ENCODE data around the gene WNT8A. TPM values are rescaled to one million over a fixed set of nuclear protein-coding genes. Genes with fewer than 3 reads are reported as not detected.

Gene WNT8A
- total RNA-seq, 3 donors from 2014 or later (not counting 1 experiment from before 2014, with no cell fraction given): not detected

DNA sequence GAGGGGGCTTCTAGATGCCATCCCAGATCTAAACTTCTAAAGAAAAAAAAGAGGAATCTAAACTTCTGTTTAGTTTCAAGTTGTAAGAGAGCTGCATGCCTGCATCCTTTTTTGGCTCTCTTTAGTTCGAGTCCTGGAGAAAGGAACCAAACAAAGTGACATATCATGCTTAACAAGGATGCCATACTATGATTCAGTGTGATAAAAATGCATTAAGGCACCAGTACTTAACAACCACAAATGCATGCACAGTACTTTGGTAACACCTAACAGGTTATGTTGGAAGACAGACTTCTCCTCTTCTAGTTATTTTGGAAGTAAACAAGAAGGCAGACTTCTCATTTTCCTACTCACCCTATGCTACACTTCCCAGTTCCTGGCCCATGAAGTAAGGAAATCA is 28.1 kb downstream of the WNT8A start:
- no peak overlapping the region for H3K27ac Mint-ChIP-seq
- 46% methylated on average over 1 of the region's 1 CpG for WGBS (ENCODE audit: insufficient coverage)
- H3K9me3 ChIP-seq (ENCODE audit: control insufficient read depth, insufficient read depth, low read length): no peaks in the 10 kb centered on the region
- no peaks in the 10 kb centered on the region for H3K36me3 Mint-ChIP-seq
- H3K27ac ChIP-seq (ENCODE audit: low read length): no peak overlapping the region
- H3K27me3 Mint-ChIP-seq (ENCODE audit: low read depth in 2 of 2): peaks cover 12 to 20% of the 10 kb centered on the region in 2 donors
- no peak overlapping the region for H3K4me3 Mint-ChIP-seq
- intact Hi-C loops (cut with micrococcal nuclease): no loop called here
- TF ChIP-seq, protein P1, sequence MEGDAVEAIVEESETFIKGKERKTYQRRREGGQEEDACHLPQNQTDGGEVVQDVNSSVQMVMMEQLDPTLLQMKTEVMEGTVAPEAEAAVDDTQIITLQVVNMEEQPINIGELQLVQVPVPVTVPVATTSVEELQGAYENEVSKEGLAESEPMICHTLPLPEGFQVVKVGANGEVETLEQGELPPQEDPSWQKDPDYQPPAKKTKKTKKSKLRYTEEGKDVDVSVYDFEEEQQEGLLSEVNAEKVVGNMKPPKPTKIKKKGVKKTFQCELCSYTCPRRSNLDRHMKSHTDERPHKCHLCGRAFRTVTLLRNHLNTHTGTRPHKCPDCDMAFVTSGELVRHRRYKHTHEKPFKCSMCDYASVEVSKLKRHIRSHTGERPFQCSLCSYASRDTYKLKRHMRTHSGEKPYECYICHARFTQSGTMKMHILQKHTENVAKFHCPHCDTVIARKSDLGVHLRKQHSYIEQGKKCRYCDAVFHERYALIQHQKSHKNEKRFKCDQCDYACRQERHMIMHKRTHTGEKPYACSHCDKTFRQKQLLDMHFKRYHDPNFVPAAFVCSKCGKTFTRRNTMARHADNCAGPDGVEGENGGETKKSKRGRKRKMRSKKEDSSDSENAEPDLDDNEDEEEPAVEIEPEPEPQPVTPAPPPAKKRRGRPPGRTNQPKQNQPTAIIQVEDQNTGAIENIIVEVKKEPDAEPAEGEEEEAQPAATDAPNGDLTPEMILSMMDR (IDR thresholded peaks at IDR 0.05): no peak
- no peak for ATAC-seq
- no peak overlapping the region for H3K4me3 ChIP-seq (ENCODE audit: low read length)
- H3K4me1 Mint-ChIP-seq: no peaks in the 10 kb centered on the region
- H3K4me1 ChIP-seq (ENCODE audit: control insufficient read depth, insufficient read depth, low read length): no peaks in the 10 kb centered on the region
- no peaks in the 10 kb centered on the region for H3K36me3 ChIP-seq (ENCODE audit: control insufficient read depth, insufficient read depth, low read length)
- H3K27me3 ChIP-seq (ENCODE audit: control insufficient read depth, insufficient read depth, low read length): no peaks in the 10 kb centered on the region
- H3K9me3 Mint-ChIP-seq: no peaks in the 10 kb centered on the region
- no peak for DNase-seq

GRCh38 chr5:138115254-138115653 is 31.4 kb downstream of the WNT8A start:
- no peaks in the 10 kb centered on the region for H3K27me3 ChIP-seq (ENCODE audit: control insufficient read depth, insufficient read depth, low read length)
- no peak overlapping the region for H3K4me3 Mint-ChIP-seq
- no peak overlapping the region for H3K27ac Mint-ChIP-seq
- DNase-seq: no peak
- H3K9me3 Mint-ChIP-seq: no peaks in the 10 kb centered on the region
- H3K4me3 ChIP-seq (ENCODE audit: low read length): no peak overlapping the region
- H3K36me3 ChIP-seq (ENCODE audit: control insufficient read depth, insufficient read depth, low read length): no peaks in the 10 kb centered on the region
- ATAC-seq: no peak
- no peaks in the 10 kb centered on the region for H3K36me3 Mint-ChIP-seq
- no peaks in the 10 kb centered on the region for H3K4me1 Mint-ChIP-seq
- intact Hi-C loops (cut with micrococcal nuclease): no loop called here
- H3K9me3 ChIP-seq (ENCODE audit: control insufficient read depth, insufficient read depth, low read length): no peaks in the 10 kb centered on the region
- TF ChIP-seq, protein P1 (IDR thresholded peaks at IDR 0.05): no peak
- peaks cover 11 to 16% of the 10 kb centered on the region in 2 donors for H3K27me3 Mint-ChIP-seq (ENCODE audit: low read depth in 2 of 2)
- H3K4me1 ChIP-seq (ENCODE audit: control insufficient read depth, insufficient read depth, low read length): no peaks in the 10 kb centered on the region
- no peak overlapping the region for H3K27ac ChIP-seq (ENCODE audit: low read length)

- Mint-ChIP-seq H3K27me3 (ENCODE audit: low read depth in 2 of 2) (peaks cover 1 to 5% of the 10 kb centered on the region in 2 donors), H3K4me3 (no peak overlapping the region), H3K36me3 (no peaks in the 10 kb centered on the region), H3K27ac (no peak overlapping the region), H3K4me1 (no peaks in the 10 kb centered on the region), H3K9me3 (no peaks in the 10 kb centered on the region)
- Histone ChIP-seq H3K4me3 (ENCODE audit: low read length) (no peak overlapping the region), H3K9me3 (ENCODE audit: control insufficient read depth, insufficient read depth, low read length) (no peaks in the 10 kb centered on the region), H3K27ac (ENCODE audit: low read length) (no peak overlapping the region), H3K4me1 (ENCODE audit: control insufficient read depth, insufficient read depth, low read length) (peaks cover 4% of the 10 kb centered on the region), H3K27me3 (ENCODE audit: control insufficient read depth, insufficient read depth, low read length) (no peaks in the 10 kb centered on the region), H3K36me3 (ENCODE audit: control insufficient read depth, insufficient read depth, low read length) (no peaks in the 10 kb centered on the region)
- intact Hi-C loops (cut with micrococcal nuclease): no loop called here
- WGBS (ENCODE audit: insufficient coverage): 45% methylated on average over 5 of the region's 5 CpGs
- TF ChIP-seq, protein P1 (IDR thresholded peaks at IDR 0.05): no peak
- no peak for ATAC-seq
- no peak for DNase-seq
These were observed 44.5 kb downstream of the WNT8A start for GRCh38 chr5:138128334-138128733.

DNA sequence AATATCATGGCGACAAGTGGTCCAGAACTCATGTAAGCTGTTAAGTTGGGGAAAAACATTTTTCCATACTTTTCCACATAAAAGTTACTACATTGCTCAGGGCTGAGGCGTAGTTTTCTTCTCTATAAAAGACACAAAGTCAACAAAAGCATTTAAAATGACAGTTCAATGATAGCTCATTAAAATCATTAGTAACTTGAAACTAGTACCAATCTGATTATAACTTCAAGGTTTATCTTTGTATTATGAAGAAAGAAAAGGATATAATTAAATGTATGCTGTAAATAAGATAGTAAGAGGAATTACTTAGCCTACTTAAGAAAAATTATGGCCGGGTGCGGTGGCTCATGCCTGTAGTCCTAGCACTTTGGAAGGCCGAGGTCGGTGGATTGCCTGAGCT is 45.5 kb downstream of the WNT8A start:
- intact Hi-C loops (cut with micrococcal nuclease): no loop called here
- H3K9me3 Mint-ChIP-seq: no peaks in the 10 kb centered on the region
- Histone ChIP-seq H3K27ac (ENCODE audit: low read length) (no peak overlapping the region), H3K9me3 (ENCODE audit: control insufficient read depth, insufficient read depth, low read length) (no peaks in the 10 kb centered on the region), H3K36me3 (ENCODE audit: control insufficient read depth, insufficient read depth, low read length) (no peaks in the 10 kb centered on the region), H3K27me3 (ENCODE audit: control insufficient read depth, insufficient read depth, low read length) (no peaks in the 10 kb centered on the region), H3K4me1 (ENCODE audit: control insufficient read depth, insufficient read depth, low read length) (peaks cover 4% of the 10 kb centered on the region), H3K4me3 (ENCODE audit: low read length) (no peak overlapping the region)
- H3K4me3 Mint-ChIP-seq: no peak overlapping the region
- TF ChIP-seq, protein P1 (IDR thresholded peaks at IDR 0.05): no peak
- WGBS (ENCODE audit: insufficient coverage): 90% methylated on average over 5 of the region's 6 CpGs
- DNase-seq (no peak), ATAC-seq (no peak)
- H3K27me3 Mint-ChIP-seq (ENCODE audit: low read depth in 2 of 2): peaks cover 6% of the 10 kb centered on the region in 2 donors
- no peaks in the 10 kb centered on the region for H3K4me1 Mint-ChIP-seq
- H3K36me3 Mint-ChIP-seq: no peaks in the 10 kb centered on the region
- H3K27ac Mint-ChIP-seq: no peak overlapping the region

All from natural killer cell (primary cell).